DND-41 (cell line): ENCODE measurements around the gene BAG3.

Experiments
- ATAC-seq: fragments of 200-7000 bp; cut with Tn5 transposase; 3 replicates; pipeline ENCODE4 v1.9.1; 2021; ENCODE audit warnings: low read depth; ENCODE audit not compliant: insufficient read depth
- DNase-seq: peaks from one replicate; pipeline ENCODE4 v3.0.0-alpha.2; 2020
- H2AFZ ChIP-seq: 2 replicates; pipeline ENCODE4 v1.6.0; 2012; ENCODE audit warnings: low read depth, low read length
- H3K27ac ChIP-seq: 2 replicates; pipeline ENCODE4 v1.5.1; 2012; ENCODE audit warnings: low read length, inconsistent platforms
- H3K27me3 ChIP-seq: fragments of 200-600 bp; sonication (generic); 2 replicates; pipeline ENCODE4 v1.6.0; 2012; ENCODE audit warnings: low read length, mild to moderate bottlenecking, inconsistent platforms; ENCODE audit not compliant: insufficient read depth, poor library complexity
- H3K36me3 ChIP-seq: 2 replicates; pipeline ENCODE4 v1.5.1; 2012; ENCODE audit warnings: low read length, inconsistent platforms; ENCODE audit not compliant: insufficient read depth
- H3K4me1 ChIP-seq: 2 replicates; pipeline ENCODE4 v1.5.1; 2012; ENCODE audit warnings: mild to moderate bottlenecking, low read length; ENCODE audit not compliant: insufficient read depth
- H3K4me2 ChIP-seq: 2 replicates; pipeline ENCODE4 v1.6.0; 2012; ENCODE audit warnings: mild to moderate bottlenecking, moderate library complexity, low read length, inconsistent platforms; ENCODE audit not compliant: insufficient read depth
- H3K4me3 ChIP-seq, 2 experiments: fragments of 200-600 bp in 1 of 2; shearing (Covaris generic) in 1 of 2; 2 replicates each; pipeline ENCODE4 v1.5.1; 2012 to 2016; ENCODE audit warnings: inconsistent platforms in 2 of 2, low read length in 2 of 2, mild to moderate bottlenecking in 2 of 2, low read depth in 1 of 2, moderate library complexity in 1 of 2
- H3K79me2 ChIP-seq: 2 replicates; pipeline ENCODE4 v1.6.0; 2012; ENCODE audit warnings: low read length, inconsistent platforms; ENCODE audit not compliant: insufficient read depth
- H3K9ac ChIP-seq: 2 replicates; pipeline ENCODE4 v1.6.0; 2012; ENCODE audit warnings: low read depth, mild to moderate bottlenecking, inconsistent platforms, low read length, moderate library complexity
- H3K9me3 ChIP-seq: 2 replicates; pipeline ENCODE4 v1.5.1; 2012; ENCODE audit warnings: low read length, moderate library complexity, mild to moderate bottlenecking, inconsistent platforms; ENCODE audit not compliant: insufficient read depth, severe bottlenecking
- H4K20me1 ChIP-seq: 2 replicates; pipeline ENCODE4 v1.6.0; 2012; ENCODE audit warnings: low read length; ENCODE audit not compliant: insufficient read depth
- EZH2 ChIP-seq: IDR thresholded peaks from 3 replicates; pipeline ENCODE4 v1.6.1; 2012; ENCODE audit warnings: borderline replicate concordance, low read depth, mild to moderate bottlenecking, moderate library complexity, low read length, inconsistent platforms; ENCODE audit not compliant: severe bottlenecking
- TF ChIP-seq, protein P1 (sequence below): IDR thresholded peaks from 2 replicates; pipeline ENCODE4 v1.5.1; 2012; ENCODE audit warnings: borderline replicate concordance, low read length, moderate library complexity, mild to moderate bottlenecking; ENCODE audit not compliant: poor library complexity, severe bottlenecking; ENCODE audit errors: extremely low read depth

BAG3 gene

DNA sequence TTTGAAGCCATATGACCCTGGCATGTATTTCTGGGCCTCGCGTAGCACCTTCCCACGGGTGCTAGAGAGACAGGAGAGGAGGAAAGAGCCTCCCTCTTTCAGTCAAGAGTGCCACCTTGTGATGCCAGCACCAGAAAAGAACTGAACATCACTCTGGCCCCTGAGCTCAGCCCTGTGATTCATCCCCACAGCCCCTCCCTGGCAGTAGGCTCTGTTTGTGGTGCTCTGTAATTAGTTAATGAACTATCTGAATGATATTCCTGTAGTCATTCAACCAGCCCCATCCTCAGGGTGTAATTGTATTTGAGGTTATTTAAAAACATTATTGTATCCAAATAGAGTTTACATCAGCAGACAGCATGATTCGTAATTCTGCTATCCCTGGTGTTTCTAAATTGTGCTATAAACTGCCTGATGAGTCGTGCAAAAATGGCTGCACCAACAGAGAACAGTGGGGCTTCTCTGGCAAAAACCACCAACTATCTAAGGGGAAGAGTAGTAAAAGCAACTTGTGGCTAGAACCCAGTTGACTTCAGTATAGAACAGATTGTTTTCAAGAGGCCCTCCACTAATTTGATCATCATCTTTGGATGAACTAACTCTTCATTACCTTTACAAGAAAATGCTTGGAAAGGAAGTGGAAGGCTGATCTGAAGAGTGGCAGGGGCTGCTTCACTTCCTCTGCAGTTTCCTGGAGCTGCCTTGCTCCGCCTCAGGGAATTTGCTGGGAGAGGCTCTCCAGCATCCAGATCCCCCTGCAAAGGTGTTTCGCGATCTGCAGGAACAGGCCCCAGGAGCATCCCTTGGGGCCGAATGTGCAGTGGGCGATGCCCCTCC, 30.7 kb upstream of the BAG3 start:
- Histone ChIP-seq H3K4me3 (no peak overlapping the region), H3K4me1 (no peaks in the 10 kb centered on the region), H3K9me3 (no peaks in the 10 kb centered on the region), H3K79me2 (no peaks in the 10 kb centered on the region), H3K4me2 (no peak overlapping the region), H3K9ac (no peak overlapping the region), H3K27ac (no peak overlapping the region), H3K36me3 (no peaks in the 10 kb centered on the region), H3K27me3 (no peaks in the 10 kb centered on the region), H2AFZ (no peak overlapping the region), H4K20me1 (no peaks in the 10 kb centered on the region)
- DNase-seq (no peak), ATAC-seq (0 out of 3 replicates have a peak, but pooled peaks have one; percentile 29)
- TF ChIP-seq, protein P1, sequence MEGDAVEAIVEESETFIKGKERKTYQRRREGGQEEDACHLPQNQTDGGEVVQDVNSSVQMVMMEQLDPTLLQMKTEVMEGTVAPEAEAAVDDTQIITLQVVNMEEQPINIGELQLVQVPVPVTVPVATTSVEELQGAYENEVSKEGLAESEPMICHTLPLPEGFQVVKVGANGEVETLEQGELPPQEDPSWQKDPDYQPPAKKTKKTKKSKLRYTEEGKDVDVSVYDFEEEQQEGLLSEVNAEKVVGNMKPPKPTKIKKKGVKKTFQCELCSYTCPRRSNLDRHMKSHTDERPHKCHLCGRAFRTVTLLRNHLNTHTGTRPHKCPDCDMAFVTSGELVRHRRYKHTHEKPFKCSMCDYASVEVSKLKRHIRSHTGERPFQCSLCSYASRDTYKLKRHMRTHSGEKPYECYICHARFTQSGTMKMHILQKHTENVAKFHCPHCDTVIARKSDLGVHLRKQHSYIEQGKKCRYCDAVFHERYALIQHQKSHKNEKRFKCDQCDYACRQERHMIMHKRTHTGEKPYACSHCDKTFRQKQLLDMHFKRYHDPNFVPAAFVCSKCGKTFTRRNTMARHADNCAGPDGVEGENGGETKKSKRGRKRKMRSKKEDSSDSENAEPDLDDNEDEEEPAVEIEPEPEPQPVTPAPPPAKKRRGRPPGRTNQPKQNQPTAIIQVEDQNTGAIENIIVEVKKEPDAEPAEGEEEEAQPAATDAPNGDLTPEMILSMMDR = no peak
- TF ChIP-seq EZH2 = no peak

DNA sequence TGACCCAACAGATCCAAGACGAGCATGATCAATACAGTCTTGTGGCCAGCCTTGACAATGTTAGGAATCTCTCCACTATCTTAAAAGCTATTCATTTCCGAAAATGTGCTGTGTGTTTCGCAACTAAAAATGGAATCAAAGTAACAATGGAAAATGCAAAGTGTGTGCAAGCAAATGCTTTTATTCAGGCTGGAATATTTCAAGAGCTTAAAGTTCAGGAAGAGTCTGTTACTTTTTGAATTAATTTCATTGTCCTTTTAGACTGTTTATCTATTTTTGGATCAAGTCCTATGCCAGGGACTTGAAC, 30.1 kb upstream of the BAG3 start:
- Histone ChIP-seq H3K27ac (no peak overlapping the region), H3K9ac (no peak overlapping the region), H3K27me3 (no peaks in the 10 kb centered on the region), H3K4me3 (no peak overlapping the region), H3K36me3 (no peaks in the 10 kb centered on the region), H3K4me2 (no peak overlapping the region), H3K79me2 (no peaks in the 10 kb centered on the region), H4K20me1 (no peaks in the 10 kb centered on the region), H2AFZ (no peak overlapping the region), H3K9me3 (no peaks in the 10 kb centered on the region), H3K4me1 (no peaks in the 10 kb centered on the region)
- TF ChIP-seq EZH2 = no peak
- TF ChIP-seq, protein P1 = no peak
- ATAC-seq (no peak), DNase-seq (no peak)

DNA sequence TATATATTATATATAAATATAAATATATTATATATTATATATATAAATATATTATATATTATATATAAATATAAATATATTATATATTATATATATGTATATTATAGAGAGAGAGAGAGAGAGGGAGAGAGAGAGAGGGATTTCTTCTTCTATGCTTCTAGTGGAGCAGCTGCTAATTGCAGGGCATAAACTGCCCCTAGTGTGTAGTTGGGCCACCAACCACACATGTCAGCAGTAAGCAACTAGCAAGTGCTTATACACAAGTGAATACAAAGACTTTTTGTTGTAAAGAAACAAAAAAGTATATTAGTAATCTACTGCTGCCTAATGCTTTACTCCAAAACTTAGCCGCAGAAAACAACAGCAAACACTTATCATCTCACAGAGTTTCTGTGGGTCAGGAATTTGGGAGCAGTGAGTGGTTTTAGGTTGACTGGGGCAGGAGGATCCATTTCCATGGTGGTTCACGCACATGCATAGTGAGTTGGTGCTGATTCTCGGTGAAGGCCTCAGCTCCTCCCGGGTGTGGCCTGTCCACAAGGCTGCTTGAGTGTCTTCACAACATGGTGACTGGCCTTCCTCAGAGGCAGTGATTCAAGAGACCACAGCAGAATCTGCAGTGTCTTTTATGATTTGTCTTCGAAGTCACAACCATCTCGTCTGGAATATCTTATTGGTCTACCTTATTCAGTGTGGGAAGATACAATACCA, 25.5 kb upstream of the BAG3 start:
- Histone ChIP-seq H3K79me2 (no peaks in the 10 kb centered on the region), H2AFZ (no peak overlapping the region), H3K27ac (no peak overlapping the region), H3K27me3 (no peaks in the 10 kb centered on the region), H3K9me3 (no peaks in the 10 kb centered on the region), H4K20me1 (no peaks in the 10 kb centered on the region), H3K4me2 (no peak overlapping the region), H3K4me3 (no peak overlapping the region), H3K36me3 (no peaks in the 10 kb centered on the region), H3K4me1 (no peaks in the 10 kb centered on the region), H3K9ac (no peak overlapping the region)
- no peak for DNase-seq
- peak; percentile 48; the same call in 1 of the 3 replicates for ATAC-seq
- TF ChIP-seq, protein P1 = no peak
- TF ChIP-seq EZH2 = no peak
